HL-60 (cell line): ENCODE data around the gene GADD45B.
A peak's percentile ranks its signal among the peaks of the same experiment; 100 is the strongest.

Source experiments
- DNase-seq, 2 experiments: peaks; one replicate each; pipeline ENCODE4 v3.0.0-alpha.2; 2010 to 2020; ENCODE audit warnings: low read depth in 1 of 2, low spot score in 1 of 2
- H3K27ac ChIP-seq: fragments of 250-450 bp; sonication (Bioruptor Pico); replicated peaks from 2 replicates; pipeline ENCODE4 v1.5.1; 2020; ENCODE audit warnings: mild to moderate bottlenecking, moderate library complexity
- H3K27me3 ChIP-seq: fragments of 250-450 bp; sonication (Bioruptor Pico); 2 replicates; pipeline ENCODE4 v1.5.1; 2021; ENCODE audit warnings: mild to moderate bottlenecking, moderate library complexity; ENCODE audit not compliant: insufficient read depth, poor library complexity, severe bottlenecking
- H3K4me3 ChIP-seq: replicated peaks from 2 replicates; pipeline ENCODE4 v1.5.1; 2011; ENCODE audit warnings: mild to moderate bottlenecking, control low read depth, low read length; ENCODE audit not compliant: insufficient read depth
- CTCF ChIP-seq: IDR thresholded peaks from one replicate; pipeline ENCODE4 v1.5.1; 2011; ENCODE audit warnings: low read length, control low read depth, inconsistent platforms; ENCODE audit not compliant: insufficient read depth
- GABPA ChIP-seq: IDR thresholded peaks from 2 replicates; pipeline ENCODE4 v1.6.1; 2012; ENCODE audit warnings: low read depth
- POLR2AphosphoS5 ChIP-seq: IDR thresholded peaks from 2 replicates; pipeline ENCODE4 v1.6.1; 2012; ENCODE audit warnings: low read depth
- SPI1 ChIP-seq: IDR thresholded peaks from 2 replicates; pipeline ENCODE4 v1.6.1; 2012; ENCODE audit warnings: low read depth, mild to moderate bottlenecking, borderline replicate concordance
- TF ChIP-seq, protein P1 (sequence below): IDR thresholded peaks from 2 replicates; pipeline ENCODE4 v1.6.1; 2012; ENCODE audit warnings: low read depth; ENCODE audit not compliant: insufficient replicate concordance

GADD45B gene

GRCh38 chr19:2495130-2495641 lies 19.3 kb downstream of the GADD45B start:
- H3K27me3 ChIP-seq: no peaks in the 10 kb centered on the region
- H3K27ac ChIP-seq: no peak overlapping the region
- DNase-seq: peak in 1 of 2 experiments; percentile 16
- TF ChIP-seq CTCF (no peak), GABPA (no peak), SPI1 (no peak), POLR2AphosphoS5 (no peak)
- TF ChIP-seq, protein P1, sequence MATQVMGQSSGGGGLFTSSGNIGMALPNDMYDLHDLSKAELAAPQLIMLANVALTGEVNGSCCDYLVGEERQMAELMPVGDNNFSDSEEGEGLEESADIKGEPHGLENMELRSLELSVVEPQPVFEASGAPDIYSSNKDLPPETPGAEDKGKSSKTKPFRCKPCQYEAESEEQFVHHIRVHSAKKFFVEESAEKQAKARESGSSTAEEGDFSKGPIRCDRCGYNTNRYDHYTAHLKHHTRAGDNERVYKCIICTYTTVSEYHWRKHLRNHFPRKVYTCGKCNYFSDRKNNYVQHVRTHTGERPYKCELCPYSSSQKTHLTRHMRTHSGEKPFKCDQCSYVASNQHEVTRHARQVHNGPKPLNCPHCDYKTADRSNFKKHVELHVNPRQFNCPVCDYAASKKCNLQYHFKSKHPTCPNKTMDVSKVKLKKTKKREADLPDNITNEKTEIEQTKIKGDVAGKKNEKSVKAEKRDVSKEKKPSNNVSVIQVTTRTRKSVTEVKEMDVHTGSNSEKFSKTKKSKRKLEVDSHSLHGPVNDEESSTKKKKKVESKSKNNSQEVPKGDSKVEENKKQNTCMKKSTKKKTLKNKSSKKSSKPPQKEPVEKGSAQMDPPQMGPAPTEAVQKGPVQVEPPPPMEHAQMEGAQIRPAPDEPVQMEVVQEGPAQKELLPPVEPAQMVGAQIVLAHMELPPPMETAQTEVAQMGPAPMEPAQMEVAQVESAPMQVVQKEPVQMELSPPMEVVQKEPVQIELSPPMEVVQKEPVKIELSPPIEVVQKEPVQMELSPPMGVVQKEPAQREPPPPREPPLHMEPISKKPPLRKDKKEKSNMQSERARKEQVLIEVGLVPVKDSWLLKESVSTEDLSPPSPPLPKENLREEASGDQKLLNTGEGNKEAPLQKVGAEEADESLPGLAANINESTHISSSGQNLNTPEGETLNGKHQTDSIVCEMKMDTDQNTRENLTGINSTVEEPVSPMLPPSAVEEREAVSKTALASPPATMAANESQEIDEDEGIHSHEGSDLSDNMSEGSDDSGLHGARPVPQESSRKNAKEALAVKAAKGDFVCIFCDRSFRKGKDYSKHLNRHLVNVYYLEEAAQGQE: no peak
- H3K4me3 ChIP-seq: peak overlapping the region; percentile 51

DNA sequence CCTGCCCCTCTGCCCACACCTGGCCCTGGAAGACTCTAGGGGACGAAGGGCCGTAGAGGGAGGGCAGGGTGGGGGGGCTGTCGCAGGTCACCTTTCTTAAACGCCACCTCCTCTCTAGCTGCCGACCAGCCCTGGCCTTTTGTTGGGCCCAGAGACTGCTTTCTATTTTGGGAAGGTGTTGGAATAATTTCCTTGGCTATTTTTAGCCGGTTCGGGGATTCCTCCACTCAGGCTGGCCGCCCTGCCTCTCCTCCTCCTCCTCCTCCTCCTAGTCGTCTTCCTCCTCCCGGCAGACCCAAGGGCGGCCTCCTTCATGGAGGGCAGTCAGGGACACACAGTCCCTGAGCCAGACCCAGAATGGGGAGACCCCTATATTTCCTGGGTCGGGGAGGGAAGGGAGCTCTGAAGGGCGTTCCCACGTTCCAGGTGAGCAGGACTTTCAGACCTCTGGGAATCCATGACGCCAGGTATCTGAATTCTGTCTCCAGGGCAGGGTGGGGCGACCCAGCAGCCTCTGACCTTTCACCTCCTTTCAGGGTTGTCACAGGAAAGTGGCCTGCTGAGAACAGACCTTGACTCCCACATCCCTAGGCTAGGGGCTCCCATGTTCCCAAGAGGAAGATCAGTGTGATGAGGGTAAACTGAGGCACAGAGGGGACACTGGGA lies 19.9 kb downstream of the GADD45B start:
- Histone ChIP-seq H3K4me3 (no peak overlapping the region), H3K27ac (no peak overlapping the region), H3K27me3 (no peaks in the 10 kb centered on the region)
- TF ChIP-seq POLR2AphosphoS5: no peak
- TF ChIP-seq GABPA: no peak
- TF ChIP-seq, protein P1: no peak
- no peak for TF ChIP-seq CTCF
- no peak for TF ChIP-seq SPI1
- DNase-seq: no peak

DNA sequence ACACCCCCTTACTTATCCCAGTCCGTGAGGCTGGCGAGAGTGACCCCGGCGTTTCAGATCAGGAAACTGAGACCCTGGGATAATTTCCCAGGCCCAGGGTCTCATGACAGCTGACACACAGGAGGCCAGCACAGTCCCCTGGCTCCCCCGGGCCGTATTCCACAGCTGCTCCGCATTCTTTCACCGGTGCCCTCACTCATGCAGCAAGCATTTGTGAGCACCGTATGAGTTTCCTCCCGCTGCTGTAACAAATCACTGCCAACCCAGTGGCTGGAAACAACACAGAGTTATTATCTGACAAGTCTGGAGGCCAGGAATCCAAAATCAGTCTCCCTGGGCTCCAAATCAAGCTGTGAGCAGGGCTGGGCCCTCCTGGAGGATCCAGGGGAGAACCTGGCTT lies 21.3 kb downstream of the GADD45B start:
- Histone ChIP-seq H3K27me3 (no peaks in the 10 kb centered on the region), H3K27ac (no peak overlapping the region), H3K4me3 (no peak overlapping the region)
- no peak for DNase-seq
- no peak for TF ChIP-seq CTCF
- no peak for TF ChIP-seq GABPA
- TF ChIP-seq, protein P1: no peak
- TF ChIP-seq POLR2AphosphoS5: no peak
- TF ChIP-seq SPI1: no peak
